K562 (cell line): Measurements from ENCODE around the gene ITGAV.

ENCODE experiments used
- EP300 ChIP-seq: IDR thresholded peaks from 2 replicates; pipeline ENCODE4 v1.6.1; 2012; ENCODE audit warnings: low read length, improper control_type of control experiment
- EZH2 ChIP-seq: IDR thresholded peaks from 2 replicates; pipeline ENCODE4 v1.6.1; 2012; ENCODE audit warnings: low read depth, mild to moderate bottlenecking, inconsistent platforms, low read length, borderline replicate concordance
- STAG1 ChIP-seq: sonication (generic); formaldehyde crosslinking; IDR thresholded peaks from 2 replicates; pipeline ENCODE4 v1.5.0; 2020; ENCODE audit warnings: missing genetic modification reagents, borderline replicate concordance
- TF ChIP-seq, protein P1 (sequence below): fragments of 250-450 bp; sonication (Bioruptor Pico); IDR thresholded peaks from 2 replicates; pipeline ENCODE4 v1.5.0; 2021; ENCODE audit warnings: mild to moderate bottlenecking, moderate library complexity

DNA sequence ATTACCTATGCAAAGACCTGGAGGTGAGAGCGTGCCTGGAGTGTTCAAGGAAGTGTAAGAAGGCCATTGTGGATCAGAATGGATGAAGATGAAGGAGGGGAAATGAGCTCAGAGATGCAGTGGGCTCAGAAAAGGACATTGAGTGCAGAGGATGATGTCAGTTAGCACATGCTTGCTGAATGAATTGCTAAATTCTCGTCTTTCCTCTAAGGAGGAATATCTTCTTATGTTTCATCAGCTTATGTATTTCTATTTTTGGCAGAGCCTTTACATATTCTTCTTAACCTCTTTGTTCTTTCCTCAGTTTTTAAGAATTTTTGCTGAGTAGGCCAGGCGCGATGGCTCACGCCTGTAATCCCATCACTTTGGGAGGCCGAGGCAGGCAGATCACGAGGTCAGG lies 134.9 kb downstream of the ITGAV start:
- TF ChIP-seq STAG1 = no peak
- no peak for TF ChIP-seq EZH2
- TF ChIP-seq, protein P1, sequence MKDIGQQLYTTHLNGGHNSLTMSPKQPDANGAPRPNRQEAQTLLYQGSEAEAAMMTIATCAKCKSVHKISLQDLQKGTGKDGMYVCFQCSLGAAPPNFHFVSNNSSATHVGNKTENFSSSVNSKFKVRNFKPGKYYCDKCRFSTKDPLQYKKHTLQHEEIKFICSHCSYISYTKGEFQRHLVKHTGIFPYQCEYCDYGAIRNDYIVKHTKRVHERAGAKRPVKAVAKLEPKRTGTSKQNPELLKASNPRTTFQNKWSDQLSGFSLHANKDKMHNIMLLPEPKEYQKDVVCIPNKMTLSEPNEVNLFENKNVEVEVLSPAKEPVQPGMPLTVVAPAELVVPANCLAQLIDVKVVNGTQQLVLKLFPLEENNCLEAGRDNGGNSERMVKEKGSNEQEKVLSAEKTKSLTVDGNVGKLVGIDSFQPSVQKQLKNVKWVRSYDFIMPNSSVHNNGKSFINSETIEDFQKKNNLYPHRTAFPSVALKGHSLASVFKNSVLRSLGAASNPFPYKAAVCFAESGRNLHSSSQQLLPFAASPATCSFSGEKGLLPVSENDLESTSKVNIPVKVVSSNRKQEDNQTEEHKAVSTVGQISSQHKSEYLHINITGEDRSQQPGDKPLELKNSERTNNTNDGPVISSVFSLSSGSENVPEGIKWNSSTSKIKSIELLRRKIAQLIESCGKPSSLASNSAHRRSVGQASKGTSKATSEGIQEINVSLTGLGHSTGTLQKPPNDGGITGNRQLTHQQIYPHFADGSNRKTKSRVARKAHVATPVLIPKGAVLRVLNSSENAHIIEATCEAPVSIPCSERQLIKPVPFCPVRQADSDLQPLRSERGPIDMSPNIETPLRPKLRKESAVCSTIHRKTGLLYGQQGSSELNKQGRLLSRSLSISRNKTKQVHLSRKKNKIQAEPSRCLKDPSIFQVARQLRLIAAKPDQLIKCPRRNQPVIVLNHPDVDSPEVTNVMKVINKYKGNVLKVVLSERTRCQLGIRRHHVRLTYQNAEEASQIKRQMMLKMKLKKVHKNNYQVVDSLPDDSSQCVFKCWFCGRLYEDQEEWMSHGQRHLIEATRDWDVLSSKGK = no peak
- TF ChIP-seq EP300 = no peak
